Adipocyte (in vitro differentiated cells): ENCODE measurements around the gene VSTM2L.

Experiments
- DNase-seq: peaks from one replicate; pipeline ENCODE4 v3.0.0-alpha.2; 2015; ENCODE audit warnings: low read depth
- H3K27me3 ChIP-seq: replicated peaks from 2 replicates; pipeline ENCODE4 v1.7.0; 2013; ENCODE audit warnings: mild to moderate bottlenecking, low read length, moderate library complexity; ENCODE audit not compliant: control insufficient read depth, insufficient read depth
- H3K36me3 ChIP-seq: 2 replicates; pipeline ENCODE4 v1.7.0; 2013; ENCODE audit warnings: low read length, mild to moderate bottlenecking, moderate library complexity; ENCODE audit not compliant: control insufficient read depth, insufficient read depth, severe bottlenecking
- H3K4me1 ChIP-seq: 2 replicates; pipeline ENCODE4 v1.7.0; 2013; ENCODE audit warnings: mild to moderate bottlenecking, low read length, moderate library complexity; ENCODE audit not compliant: control insufficient read depth, insufficient read depth
- H3K4me3 ChIP-seq: 2 replicates; pipeline ENCODE4 v1.7.0; 2013; ENCODE audit warnings: mild to moderate bottlenecking, low read length, moderate library complexity
- H3K9ac ChIP-seq: 2 replicates; pipeline ENCODE4 v1.7.0; 2013; ENCODE audit warnings: mild to moderate bottlenecking, low read length, moderate library complexity
- H3K9me3 ChIP-seq: 2 replicates; pipeline ENCODE4 v1.7.0; 2013; ENCODE audit warnings: mild to moderate bottlenecking, low read length, moderate library complexity; ENCODE audit not compliant: control insufficient read depth

Gene VSTM2L

DNA sequence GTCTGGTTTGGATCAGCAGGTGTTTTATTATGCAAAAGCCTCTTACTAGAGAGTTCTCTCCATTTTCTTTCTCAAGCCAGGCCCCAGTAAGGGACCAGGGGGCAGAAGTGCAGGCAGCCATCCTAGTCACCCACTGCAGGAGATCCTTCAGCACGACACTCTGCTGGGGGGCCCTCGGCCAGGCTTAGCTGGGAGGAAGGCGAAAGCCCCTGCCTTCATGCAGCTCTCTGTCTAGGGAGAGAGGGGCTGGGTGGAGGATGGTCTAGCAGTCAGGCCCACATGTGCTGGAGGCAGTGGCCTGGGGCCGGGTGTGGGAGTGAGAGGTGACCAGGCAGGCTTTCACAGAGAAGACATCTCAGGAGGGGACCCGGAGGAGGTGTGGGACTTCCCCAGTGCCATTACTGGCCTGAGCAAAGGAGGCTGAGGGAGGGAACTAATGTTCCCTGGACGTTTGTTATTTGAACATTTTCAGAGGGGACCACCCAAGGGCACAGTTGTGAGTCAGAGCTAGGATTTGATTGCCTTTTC lies 33.5 kb upstream of the VSTM2L start:
- no peaks in the 10 kb centered on the region for H3K27me3 ChIP-seq

DNA sequence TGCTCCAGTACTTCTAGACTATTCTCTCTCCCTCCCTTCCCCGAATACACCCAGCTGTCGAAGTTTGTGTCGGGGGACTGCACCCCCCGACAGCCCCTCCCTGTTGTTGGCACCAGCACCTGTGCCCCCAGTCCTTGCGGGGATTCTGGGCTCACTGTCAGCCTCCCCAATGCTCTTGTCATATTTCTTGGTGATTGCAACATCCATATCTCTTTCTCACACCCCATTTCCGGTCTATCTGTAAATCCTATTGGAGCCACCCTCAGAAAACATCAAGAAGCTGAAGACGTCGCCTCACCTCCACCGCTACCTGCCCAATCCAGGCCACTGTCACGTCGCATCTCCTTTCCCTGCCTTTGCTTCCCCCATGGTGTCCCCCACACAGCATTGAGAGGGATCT lies 32.6 kb upstream of the VSTM2L start:
- Histone ChIP-seq H3K4me1 (no peaks in the 10 kb centered on the region), H3K9ac (no peak overlapping the region)
- DNase-seq: no peak

More for the DNA sequence above, 33.5 kb upstream of the VSTM2L start:
- no peak for DNase-seq
- Histone ChIP-seq H3K4me1 (no peaks in the 10 kb centered on the region), H3K9ac (no peak overlapping the region), H3K4me3 (no peak overlapping the region), H3K36me3 (peaks cover 35% of the 10 kb centered on the region), H3K9me3 (no peaks in the 10 kb centered on the region)

DNA sequence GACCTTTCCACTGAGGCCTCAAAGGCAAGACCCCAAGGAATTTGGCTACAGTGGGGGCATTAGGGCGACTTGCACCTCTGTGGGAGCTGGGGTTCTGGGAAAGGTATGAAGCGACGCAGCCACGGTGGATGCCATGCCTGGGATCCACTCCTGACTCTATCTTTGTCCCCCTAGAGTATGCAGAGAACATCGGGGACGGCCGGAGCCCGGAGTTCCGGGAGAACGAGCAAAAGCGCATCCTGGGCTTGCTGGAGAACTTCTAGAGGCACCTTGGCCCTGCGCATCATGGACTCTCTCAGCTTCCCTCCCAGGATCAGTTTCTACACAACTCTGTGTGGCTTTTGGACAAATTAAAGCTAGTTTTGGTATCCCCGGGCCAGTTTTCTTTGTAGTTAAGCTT lies 31.2 kb upstream of the VSTM2L start:
- no peaks in the 10 kb centered on the region for H3K4me1 ChIP-seq
- H3K36me3 ChIP-seq: peaks cover 35% of the 10 kb centered on the region
- no peak for DNase-seq

More for the DNA sequence above, 32.6 kb upstream of the VSTM2L start:
- no peaks in the 10 kb centered on the region for H3K9me3 ChIP-seq
- no peaks in the 10 kb centered on the region for H3K27me3 ChIP-seq
- H3K4me3 ChIP-seq: no peak overlapping the region
- peaks cover 39% of the 10 kb centered on the region for H3K36me3 ChIP-seq

GRCh38 chr20:37872161-37872560 lies 30.8 kb upstream of the VSTM2L start:
- Histone ChIP-seq H3K4me1 (no peaks in the 10 kb centered on the region), H3K9ac (no peak overlapping the region), H3K9me3 (no peaks in the 10 kb centered on the region), H3K36me3 (peaks cover 35% of the 10 kb centered on the region), H3K4me3 (no peak overlapping the region), H3K27me3 (no peaks in the 10 kb centered on the region)
- DNase-seq: no peak

More for the DNA sequence above, 31.2 kb upstream of the VSTM2L start:
- H3K27me3 ChIP-seq: no peaks in the 10 kb centered on the region
- no peaks in the 10 kb centered on the region for H3K9me3 ChIP-seq
- H3K9ac ChIP-seq: no peak overlapping the region
- no peak overlapping the region for H3K4me3 ChIP-seq

DNA sequence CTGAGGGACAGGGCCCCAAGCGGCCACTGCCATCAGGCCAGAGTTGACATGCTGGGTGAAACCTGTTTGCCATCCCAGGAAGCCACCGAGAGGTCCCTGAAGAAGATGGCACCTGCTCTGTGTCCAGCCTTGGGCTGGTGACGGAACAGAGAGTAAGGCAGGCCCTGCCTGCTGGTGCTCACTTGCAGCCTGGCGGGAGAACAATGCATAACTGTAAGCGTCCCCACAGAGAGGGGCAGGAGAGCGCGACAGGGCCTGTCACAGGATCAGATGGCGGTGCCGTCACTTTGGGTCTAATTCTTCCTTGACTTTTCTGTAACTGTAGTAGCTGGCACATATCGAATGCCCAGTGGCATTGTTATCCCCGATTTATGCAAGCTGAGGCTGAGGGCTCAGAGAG lies 29.0 kb upstream of the VSTM2L start:
- H3K27me3 ChIP-seq: peaks cover 5% of the 10 kb centered on the region
- DNase-seq: no peak
- H3K9ac ChIP-seq: no peak overlapping the region
- H3K9me3 ChIP-seq: no peaks in the 10 kb centered on the region
- no peak overlapping the region for H3K4me3 ChIP-seq
- H3K36me3 ChIP-seq: peaks cover 30% of the 10 kb centered on the region
- no peaks in the 10 kb centered on the region for H3K4me1 ChIP-seq

DNA sequence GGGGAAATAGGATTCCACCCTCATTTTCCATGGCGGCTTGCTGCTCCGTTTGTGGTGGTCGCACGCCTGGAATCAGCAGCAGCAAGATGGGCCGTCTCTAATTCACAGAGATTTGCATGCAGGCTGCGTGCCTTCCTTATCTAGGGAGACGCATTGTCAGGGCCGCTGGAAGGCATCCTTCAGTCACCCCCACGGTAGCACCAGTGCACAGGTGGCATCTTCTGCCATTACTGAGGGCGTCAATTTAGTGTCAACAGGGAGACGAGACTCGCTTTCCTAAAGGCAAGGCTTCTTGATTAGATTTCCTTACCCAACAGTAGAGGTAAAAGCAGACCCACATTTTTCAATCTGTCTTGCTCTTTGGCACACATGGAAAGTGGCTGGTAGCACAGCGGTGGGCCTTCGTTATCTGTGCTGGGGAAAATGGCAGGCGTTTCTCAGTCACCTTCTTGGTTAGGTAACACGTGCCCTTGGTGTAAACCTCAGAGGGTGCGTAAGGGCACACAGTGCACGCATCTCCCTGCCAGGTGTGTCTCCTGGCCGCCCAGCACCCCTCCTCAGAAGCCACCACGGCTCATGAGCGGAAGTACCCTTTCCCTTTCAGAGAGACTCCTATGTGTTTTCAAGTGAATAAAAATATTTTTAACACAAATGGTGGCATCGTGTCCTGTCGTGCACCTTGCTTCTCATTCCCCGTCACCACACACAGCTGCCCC lies 27.3 kb upstream of the VSTM2L start:
- Histone ChIP-seq H3K36me3 (peaks cover 20% of the 10 kb centered on the region), H3K4me3 (no peak overlapping the region), H3K9ac (no peak overlapping the region), H3K27me3 (peaks cover 5% of the 10 kb centered on the region), H3K9me3 (no peaks in the 10 kb centered on the region), H3K4me1 (no peaks in the 10 kb centered on the region)
- DNase-seq: no peak

GRCh38 chr20:37876863-37877262 lies 26.1 kb upstream of the VSTM2L start:
- no peak overlapping the region for H3K9ac ChIP-seq
- no peak overlapping the region for H3K4me3 ChIP-seq
- peaks cover 18% of the 10 kb centered on the region for H3K36me3 ChIP-seq
- H3K4me1 ChIP-seq: no peaks in the 10 kb centered on the region
- peaks cover 11% of the 10 kb centered on the region for H3K27me3 ChIP-seq
- DNase-seq: no peak
- no peaks in the 10 kb centered on the region for H3K9me3 ChIP-seq

DNA sequence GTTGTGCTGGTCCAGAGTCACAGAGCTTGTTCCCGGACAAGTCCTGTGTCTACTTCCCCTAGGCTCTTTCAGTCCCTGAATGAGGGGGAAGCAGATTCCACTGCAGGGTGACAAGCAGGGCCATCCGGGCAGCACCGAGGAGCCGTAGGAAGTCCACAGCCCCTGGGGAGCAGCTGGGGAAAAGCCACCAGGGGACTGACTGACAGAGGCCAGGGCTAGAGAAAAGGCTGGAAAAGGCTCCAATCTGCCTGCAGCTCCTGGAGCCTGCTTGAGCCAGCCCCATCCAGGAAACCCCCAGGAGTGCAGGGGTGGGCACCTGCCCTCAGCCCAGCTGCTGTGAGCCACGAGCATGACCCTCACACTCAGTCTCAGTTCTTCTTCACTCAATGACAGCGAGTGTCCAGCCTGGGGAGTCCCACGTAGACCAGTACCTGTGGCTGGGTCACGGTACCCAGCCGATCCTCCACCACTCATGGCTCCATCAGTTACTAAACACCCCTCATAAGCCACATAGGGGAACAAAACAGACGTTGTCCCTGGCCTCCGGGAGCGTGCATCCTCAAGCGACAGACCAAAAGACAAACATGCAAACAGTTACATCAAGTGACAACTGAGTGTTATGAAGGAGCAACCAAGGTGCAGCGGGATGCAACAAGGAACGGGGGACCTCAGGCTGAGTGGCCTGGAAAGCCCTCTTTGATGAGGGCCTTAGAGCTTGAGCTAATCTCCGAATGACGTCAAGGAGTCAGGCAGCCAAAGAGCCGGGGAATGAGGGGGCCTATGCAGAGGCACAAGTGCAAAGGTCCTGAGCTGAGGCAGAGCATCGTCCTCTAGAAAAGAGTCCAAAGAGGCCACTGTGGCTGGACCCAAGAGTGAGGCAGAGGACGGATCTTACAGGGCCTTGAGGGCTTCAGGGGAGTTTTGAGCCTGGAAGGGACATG lies 24.8 kb upstream of the VSTM2L start:
- Histone ChIP-seq H3K4me1 (no peaks in the 10 kb centered on the region), H3K4me3 (no peak overlapping the region), H3K27me3 (peaks cover 21% of the 10 kb centered on the region), H3K36me3 (peaks cover 15% of the 10 kb centered on the region), H3K9ac (no peak overlapping the region), H3K9me3 (no peaks in the 10 kb centered on the region)
- no peak for DNase-seq

- Histone ChIP-seq H3K4me3 (no peak overlapping the region), H3K4me1 (no peaks in the 10 kb centered on the region), H3K9ac (no peak overlapping the region), H3K9me3 (no peaks in the 10 kb centered on the region), H3K27me3 (peaks cover 26% of the 10 kb centered on the region), H3K36me3 (peaks cover 8% of the 10 kb centered on the region)
- no peak for DNase-seq
These were observed 23.9 kb upstream of the VSTM2L start for GRCh38 chr20:37878835-37879599.

GRCh38 chr20:37879843-37880242 lies 23.1 kb upstream of the VSTM2L start:
- no peak for DNase-seq
- no peak overlapping the region for H3K4me3 ChIP-seq
- no peaks in the 10 kb centered on the region for H3K4me1 ChIP-seq

More at GRCh38 chr20:37879843-37880242, 23.1 kb upstream of the VSTM2L start:
- no peak overlapping the region for H3K9ac ChIP-seq
- H3K9me3 ChIP-seq: no peaks in the 10 kb centered on the region
- peaks cover 26% of the 10 kb centered on the region for H3K27me3 ChIP-seq
- no peaks in the 10 kb centered on the region for H3K36me3 ChIP-seq
